Stimulated activated CD8-positive, alpha-beta memory T cell treated with anti-CD3 and anti-CD28 coated beads, Interleukin-2, amount 100 ng/mL, for 48 hours (primary cell): ENCODE results near the gene VWCE.
A peak's percentile ranks its signal among the peaks of the same experiment; 100 is the strongest.

Experiments
- DNase-seq, 2 donors: peaks; one replicate each; pipeline ENCODE4 v3.0.0-alpha.2; 2020; ENCODE audit warnings: low read depth in 2 of 2

VWCE gene

GRCh38 chr11:61329871-61330270 is 34.8 kb upstream of the VWCE start:
- no peak for DNase-seq

GRCh38 chr11:61328351-61328750 is 33.2 kb upstream of the VWCE start:
- no peak for DNase-seq

DNA sequence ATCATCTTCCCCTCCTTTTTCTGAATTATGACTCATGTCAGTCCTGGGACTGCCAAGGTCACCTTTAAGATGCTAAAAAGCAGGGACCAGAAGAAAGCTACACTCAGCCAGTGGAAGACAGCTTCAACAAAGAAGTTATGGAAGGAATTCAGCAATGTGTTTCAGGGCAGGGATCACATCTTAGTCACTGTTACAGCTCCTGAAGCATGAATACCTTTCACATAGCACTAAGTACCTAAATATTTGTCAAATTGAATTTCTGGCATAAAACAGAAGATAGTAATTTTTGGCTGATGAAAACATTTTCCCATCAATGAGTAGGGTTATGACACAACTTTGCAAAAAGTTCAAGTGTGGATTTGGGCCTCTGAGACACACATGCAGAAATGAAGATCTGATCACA is 32.6 kb upstream of the VWCE start:
- DNase-seq = no peak

GRCh38 chr11:61325649-61326414 is 30.7 kb upstream of the VWCE start:
- no peak for DNase-seq

DNA sequence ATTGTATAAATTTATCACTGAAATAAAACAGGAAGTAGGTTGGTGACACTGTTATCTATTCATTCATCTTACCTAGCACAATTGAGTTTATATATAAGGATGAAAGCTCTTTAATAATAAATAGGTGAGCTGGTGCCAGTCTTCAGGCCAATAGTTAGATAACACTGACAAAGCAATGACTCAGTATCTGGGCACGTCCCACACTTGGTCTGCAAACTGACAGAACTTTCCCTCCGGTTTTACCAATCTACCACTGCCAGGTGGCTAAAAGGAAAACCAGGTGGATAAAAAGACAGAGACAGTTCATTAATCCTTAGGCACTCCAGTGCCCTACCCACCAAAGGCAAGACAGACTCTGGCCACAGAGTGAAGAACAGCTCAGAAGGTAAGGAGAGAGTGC is 20.1 kb upstream of the VWCE start:
- DNase-seq = no peak

DNA sequence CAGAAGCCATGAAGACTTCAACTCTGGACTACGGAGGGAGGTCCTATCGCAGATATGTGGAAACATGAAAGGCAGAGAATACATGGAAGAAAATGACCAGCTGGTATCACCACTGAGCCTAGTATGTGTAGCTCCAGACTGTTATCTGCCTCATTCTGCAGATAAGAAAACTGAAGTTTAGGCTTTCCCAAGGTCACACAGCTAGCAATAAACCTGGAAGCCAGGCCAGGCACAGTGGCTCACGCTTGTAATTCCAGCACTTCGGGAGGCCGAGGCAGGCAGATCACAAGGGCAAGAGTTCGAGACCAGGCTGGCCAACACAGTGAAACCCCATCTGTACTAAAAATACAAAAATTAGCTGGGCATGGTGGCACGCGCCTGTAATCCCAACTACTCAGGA is 15.6 kb upstream of the VWCE start:
- no peak for DNase-seq

GRCh38 chr11:61309739-61310138 is 14.6 kb upstream of the VWCE start:
- DNase-seq = peak in 1 of 2 donors; percentile 26

DNA sequence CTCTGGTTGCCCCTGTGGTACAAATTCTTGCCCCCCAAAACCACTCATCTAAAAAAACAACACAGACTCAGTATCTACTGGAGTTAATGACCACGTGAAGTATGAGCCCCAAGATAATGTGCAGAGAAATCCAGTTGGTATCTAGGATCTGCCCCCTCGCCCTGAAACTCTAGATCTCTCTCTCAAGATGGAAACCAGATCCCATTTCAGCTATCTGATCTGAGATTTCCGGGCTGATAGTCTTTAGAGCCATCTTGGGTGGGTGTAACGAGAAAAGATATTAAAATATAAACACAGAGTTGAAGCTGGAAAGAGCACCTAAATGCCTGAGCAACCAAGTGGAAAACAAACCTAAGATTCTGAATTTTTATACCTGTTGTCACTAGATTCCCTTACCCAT is 14.0 kb upstream of the VWCE start:
- no peak for DNase-seq

- no peak for DNase-seq
These were observed 12.2 kb upstream of the VWCE start for GRCh38 chr11:61307354-61307753.

GRCh38 chr11:61306221-61306620 is 11.1 kb upstream of the VWCE start:
- no peak for DNase-seq

GRCh38 chr11:61305417-61305816 is 10.3 kb upstream of the VWCE start:
- no peak for DNase-seq

DNA sequence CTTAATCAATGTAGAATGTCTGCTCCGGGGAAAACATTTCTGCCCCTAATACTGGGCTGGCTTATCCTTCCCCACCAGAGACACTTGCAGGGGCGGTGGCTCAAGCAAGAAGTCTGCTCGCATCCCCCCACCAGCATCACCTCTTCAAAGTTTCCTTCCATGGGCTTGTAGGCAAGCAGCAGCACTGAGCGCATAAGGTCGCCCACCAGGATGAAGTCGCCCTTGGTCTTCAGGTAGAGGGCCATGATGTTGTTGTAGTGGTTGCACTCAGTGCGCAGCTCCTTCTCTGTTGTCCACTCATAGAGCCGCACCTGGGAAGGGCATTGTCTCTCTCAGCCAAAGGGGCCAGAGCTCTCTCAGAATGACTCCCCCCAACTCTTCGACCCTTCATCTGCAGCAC is 8.6 kb upstream of the VWCE start:
- DNase-seq = no peak

- no peak for DNase-seq
These were observed 7.4 kb upstream of the VWCE start for GRCh38 chr11:61302550-61302949.

DNA sequence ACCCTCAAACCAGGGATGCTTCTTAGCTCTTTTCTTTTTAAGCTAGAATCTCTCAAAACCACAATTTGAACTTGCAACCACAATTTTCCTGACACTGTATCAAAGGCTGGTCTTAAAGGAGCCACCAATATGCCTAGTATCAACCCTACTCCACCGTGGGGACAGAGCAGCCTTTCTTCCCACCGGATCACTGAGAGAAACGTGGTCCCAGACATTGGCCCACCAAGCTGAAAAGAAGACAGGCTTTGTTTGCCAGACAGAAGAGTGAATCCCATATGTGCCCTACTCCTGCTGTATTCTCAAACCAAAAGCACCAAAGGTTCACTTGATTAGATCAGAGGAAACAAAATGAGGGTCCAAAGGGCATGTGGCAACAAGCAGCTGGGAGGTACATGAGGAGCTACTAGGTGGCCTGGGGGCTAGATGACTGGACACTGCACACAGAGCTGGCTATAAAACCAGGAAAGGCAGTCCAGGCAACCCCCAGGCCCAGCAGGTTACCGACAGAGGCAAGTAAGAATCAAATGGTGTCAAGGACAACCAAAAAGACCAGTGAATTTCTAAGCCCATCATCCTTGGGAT is 3.6 kb upstream of the VWCE start:
- DNase-seq = no peak

DNA sequence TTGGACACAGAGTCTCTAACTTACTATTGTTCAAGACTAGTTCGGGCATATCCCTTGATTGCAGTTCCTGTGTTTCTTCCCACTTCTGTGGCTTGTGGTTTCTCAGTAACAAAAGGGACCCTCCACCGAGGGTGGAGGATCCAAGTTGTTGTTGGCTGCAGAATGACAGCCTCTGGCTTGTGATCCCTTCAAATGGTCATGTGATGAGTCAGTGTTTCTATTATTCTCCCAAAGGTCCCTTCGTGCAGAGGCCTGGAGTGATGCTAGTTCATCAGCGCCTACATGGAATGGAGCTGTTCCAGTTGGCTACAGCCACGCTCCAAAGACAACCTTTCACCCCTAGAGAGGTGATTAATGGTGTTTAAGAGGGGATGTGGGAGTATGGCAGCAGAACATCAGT is 2.6 kb upstream of the VWCE start:
- DNase-seq = no peak

- DNase-seq = no peak
These were observed 2.2 kb upstream of the VWCE start for GRCh38 chr11:61297341-61297740.

- no peak for DNase-seq
These were observed 445 bp upstream of the VWCE start for GRCh38 chr11:61295596-61295926.

DNA sequence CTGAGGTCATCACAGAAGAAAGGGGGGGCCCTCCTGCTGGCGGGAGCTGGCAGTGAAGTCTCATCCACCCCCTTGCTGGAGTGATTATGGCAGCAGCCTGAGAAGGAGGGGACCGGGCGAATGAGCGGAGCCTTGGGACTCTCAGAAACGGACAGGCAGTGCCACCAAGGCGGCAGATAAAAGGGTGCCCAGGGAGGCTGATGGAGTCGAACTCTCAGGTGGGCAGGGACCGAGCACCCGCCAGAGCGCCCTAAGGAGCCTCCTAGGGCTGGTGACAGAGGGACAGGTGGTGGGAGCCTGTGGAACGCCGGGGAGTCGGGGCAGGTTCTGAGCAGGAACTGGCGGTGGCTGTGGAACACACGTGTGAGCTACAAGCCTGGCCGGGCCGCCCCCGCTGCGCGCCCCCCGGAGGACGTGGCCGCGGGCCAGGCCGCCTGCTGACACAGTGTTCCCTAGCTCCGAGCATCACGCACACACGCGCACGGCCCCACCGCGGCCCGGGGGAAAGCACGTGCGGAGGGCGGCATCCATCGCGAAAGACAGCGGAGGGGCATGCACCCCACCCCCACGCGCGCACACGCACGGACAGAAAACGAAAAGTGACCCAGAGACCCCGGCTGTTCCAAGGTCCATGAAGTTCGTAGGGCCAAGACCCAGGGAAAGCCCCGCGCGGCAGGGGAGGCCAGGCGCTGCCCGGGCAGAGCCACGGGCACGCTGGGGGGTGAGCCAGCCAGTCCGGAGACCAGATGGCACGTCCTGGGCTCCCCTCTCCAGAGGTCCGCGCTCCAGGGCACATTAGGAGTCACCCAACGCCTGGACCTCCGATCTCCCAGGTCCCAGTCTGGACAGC is 1.0 kb downstream of the VWCE start:
- peak; percentile 47 to 50 for DNase-seq

- no peak for DNase-seq
These were observed 2.8 kb downstream of the VWCE start for GRCh38 chr11:61292356-61292755.

DNA sequence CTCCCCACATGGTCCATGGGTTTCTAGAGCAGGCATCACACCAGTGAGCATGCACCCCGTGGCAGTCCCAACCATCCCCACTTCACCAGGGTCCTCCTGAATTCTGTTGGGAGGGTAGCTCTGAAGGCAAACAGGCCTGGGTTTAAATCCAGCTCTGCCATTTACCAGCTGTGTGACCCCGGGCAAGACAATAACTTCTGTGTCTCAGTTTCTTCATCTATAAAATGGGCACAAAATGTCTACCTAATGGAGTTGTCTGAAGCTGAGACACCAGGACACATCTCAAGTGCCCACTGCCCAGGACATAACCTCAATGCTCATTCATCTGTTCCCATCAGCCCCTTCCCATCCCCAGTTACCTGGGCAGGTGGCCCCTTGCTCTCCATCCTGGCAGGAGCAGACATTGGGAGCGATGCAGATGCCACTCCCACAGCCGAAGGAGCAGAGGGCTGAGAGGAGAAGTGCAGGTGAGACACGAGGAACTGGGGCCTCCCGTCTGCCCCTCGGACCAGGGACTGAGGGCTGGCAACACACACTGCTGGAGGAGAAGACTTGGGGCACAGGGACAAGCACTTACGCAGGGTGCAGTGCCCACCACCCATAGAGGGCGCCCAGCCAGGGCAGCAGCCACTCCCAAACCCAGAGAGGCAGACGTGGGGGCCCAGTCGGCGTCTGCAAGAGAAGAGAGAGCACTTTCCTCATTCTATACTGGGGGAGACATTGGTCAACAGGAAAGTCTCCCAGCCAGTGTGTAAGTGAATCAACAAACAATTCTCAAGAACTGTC is 4.0 kb downstream of the VWCE start:
- DNase-seq = no peak

- no peak for DNase-seq
These were observed 7.7 kb downstream of the VWCE start for GRCh38 chr11:61287338-61287977.

DNA sequence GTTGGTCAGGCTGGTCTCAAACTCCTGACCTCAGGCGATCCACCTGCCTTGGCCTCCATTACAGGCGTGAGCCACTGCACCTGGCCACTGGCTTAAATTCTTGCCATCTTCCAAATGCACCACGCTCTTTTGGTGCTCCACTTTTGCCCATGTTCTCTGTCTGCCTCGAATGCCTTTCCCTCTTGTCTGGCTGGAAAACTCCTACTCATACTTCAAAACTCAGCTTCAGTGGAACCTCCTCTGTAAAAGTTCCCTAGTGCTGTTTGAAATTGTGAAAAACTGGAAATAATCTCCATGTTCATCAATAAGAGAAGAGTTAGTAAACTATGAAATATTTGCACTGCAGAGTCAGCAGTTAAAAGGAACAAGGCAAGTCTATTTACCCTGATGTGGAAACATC is 11.5 kb downstream of the VWCE start:
- no peak for DNase-seq
